Neural cell (in vitro differentiated cells): ENCODE results near the gene KLHL14.

ENCODE experiments used
- EP300 ChIP-seq: fragments of 450-650 bp; conservative IDR thresholded peaks from 2 replicates; pipeline ENCODE4 v1.6.1; 2014; ENCODE audit warnings: antibody characterized with exemption, mild to moderate bottlenecking, moderate library complexity; ENCODE audit not compliant: poor library complexity, severe bottlenecking
- EZH2 ChIP-seq: fragments of 200-600, 300-800 bp; shearing (Covaris generic), sonication (generic); IDR thresholded peaks from 2 replicates; pipeline ENCODE4 v1.6.1; 2014; ENCODE audit warnings: antibody characterized with exemption, low read length, borderline replicate concordance, mild to moderate bottlenecking; ENCODE audit not compliant: insufficient read depth, poor library complexity, severe bottlenecking
- POLR2AphosphoS5 ChIP-seq: IDR thresholded peaks from 2 replicates; pipeline ENCODE4 v1.6.1; 2012
- SMC3 ChIP-seq: fragments of 450-650 bp; conservative IDR thresholded peaks from 2 replicates; pipeline ENCODE4 v1.6.1; 2014; ENCODE audit warnings: antibody characterized with exemption, mild to moderate bottlenecking, moderate library complexity; ENCODE audit not compliant: poor library complexity
- TAF1 ChIP-seq: IDR thresholded peaks from 2 replicates; pipeline ENCODE4 v1.6.1; 2012; ENCODE audit warnings: low read depth
- TF ChIP-seq, protein P1 (sequence below): IDR thresholded peaks from 2 replicates; pipeline ENCODE4 v1.6.1; 2012; ENCODE audit warnings: borderline replicate concordance
- TF ChIP-seq, protein P2 (sequence below): fragments of 450-650 bp; IDR thresholded peaks from 2 replicates; pipeline ENCODE4 v1.5.1; 2014; ENCODE audit warnings: antibody characterized with exemption, mild to moderate bottlenecking, moderate library complexity; ENCODE audit not compliant: poor library complexity, severe bottlenecking

DNA sequence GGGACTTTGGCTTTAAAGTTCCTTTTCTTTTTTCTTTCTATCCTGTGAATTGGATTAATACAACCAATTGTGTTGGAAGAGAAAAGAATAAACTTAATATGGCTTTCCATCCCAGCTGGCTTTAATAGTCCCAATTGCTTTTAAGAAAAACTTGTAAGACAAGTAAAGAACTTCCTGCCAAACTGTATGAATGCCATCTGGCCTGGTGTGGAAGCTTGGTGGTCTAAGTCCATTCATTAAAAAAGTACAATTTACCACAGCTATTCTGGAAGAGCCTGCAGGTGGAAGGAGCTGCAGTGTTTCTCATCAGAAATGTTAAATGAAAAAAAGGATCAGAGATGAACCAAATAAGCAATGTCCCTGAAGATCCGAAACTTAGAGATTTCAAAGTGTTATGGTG is 103.9 kb downstream of the KLHL14 start:
- TF ChIP-seq, protein P1, sequence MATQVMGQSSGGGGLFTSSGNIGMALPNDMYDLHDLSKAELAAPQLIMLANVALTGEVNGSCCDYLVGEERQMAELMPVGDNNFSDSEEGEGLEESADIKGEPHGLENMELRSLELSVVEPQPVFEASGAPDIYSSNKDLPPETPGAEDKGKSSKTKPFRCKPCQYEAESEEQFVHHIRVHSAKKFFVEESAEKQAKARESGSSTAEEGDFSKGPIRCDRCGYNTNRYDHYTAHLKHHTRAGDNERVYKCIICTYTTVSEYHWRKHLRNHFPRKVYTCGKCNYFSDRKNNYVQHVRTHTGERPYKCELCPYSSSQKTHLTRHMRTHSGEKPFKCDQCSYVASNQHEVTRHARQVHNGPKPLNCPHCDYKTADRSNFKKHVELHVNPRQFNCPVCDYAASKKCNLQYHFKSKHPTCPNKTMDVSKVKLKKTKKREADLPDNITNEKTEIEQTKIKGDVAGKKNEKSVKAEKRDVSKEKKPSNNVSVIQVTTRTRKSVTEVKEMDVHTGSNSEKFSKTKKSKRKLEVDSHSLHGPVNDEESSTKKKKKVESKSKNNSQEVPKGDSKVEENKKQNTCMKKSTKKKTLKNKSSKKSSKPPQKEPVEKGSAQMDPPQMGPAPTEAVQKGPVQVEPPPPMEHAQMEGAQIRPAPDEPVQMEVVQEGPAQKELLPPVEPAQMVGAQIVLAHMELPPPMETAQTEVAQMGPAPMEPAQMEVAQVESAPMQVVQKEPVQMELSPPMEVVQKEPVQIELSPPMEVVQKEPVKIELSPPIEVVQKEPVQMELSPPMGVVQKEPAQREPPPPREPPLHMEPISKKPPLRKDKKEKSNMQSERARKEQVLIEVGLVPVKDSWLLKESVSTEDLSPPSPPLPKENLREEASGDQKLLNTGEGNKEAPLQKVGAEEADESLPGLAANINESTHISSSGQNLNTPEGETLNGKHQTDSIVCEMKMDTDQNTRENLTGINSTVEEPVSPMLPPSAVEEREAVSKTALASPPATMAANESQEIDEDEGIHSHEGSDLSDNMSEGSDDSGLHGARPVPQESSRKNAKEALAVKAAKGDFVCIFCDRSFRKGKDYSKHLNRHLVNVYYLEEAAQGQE, result no peak
- TF ChIP-seq POLR2AphosphoS5 (no peak), EP300 (no peak), EZH2 (no peak), TAF1 (no peak), SMC3 (no peak)
- TF ChIP-seq, protein P2, sequence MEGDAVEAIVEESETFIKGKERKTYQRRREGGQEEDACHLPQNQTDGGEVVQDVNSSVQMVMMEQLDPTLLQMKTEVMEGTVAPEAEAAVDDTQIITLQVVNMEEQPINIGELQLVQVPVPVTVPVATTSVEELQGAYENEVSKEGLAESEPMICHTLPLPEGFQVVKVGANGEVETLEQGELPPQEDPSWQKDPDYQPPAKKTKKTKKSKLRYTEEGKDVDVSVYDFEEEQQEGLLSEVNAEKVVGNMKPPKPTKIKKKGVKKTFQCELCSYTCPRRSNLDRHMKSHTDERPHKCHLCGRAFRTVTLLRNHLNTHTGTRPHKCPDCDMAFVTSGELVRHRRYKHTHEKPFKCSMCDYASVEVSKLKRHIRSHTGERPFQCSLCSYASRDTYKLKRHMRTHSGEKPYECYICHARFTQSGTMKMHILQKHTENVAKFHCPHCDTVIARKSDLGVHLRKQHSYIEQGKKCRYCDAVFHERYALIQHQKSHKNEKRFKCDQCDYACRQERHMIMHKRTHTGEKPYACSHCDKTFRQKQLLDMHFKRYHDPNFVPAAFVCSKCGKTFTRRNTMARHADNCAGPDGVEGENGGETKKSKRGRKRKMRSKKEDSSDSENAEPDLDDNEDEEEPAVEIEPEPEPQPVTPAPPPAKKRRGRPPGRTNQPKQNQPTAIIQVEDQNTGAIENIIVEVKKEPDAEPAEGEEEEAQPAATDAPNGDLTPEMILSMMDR, result no peak
